ENCODE measurements around the gene SDHB. TPM values are rescaled to one million over a fixed set of nuclear protein-coding genes. Genes with fewer than 3 reads are reported as not detected.

Gene SDHB
- total RNA-seq, 1 donor from 2014 or later = 61.2 TPM

DNA sequence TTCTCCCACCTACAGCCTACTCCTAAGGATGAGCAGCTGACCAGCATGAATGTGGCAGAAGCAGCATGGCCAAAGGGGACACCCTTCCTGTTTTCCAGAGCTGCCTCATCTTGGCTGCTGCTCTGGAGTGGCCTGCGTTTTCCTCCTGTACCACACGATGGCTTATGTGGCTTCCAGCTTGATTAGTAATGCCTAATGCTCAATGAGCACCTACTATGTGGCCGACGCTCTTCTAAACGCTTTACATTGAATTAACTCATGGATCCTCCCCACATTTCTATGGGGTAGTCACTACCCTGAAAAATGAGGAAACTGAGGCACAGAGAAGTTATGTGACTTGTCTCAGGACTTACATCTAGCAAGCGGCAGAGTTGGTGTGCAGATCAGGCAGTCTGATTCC, 18.0 kb upstream of the SDHB start:
- TF ChIP-seq, protein P1, sequence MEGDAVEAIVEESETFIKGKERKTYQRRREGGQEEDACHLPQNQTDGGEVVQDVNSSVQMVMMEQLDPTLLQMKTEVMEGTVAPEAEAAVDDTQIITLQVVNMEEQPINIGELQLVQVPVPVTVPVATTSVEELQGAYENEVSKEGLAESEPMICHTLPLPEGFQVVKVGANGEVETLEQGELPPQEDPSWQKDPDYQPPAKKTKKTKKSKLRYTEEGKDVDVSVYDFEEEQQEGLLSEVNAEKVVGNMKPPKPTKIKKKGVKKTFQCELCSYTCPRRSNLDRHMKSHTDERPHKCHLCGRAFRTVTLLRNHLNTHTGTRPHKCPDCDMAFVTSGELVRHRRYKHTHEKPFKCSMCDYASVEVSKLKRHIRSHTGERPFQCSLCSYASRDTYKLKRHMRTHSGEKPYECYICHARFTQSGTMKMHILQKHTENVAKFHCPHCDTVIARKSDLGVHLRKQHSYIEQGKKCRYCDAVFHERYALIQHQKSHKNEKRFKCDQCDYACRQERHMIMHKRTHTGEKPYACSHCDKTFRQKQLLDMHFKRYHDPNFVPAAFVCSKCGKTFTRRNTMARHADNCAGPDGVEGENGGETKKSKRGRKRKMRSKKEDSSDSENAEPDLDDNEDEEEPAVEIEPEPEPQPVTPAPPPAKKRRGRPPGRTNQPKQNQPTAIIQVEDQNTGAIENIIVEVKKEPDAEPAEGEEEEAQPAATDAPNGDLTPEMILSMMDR (IDR thresholded peaks at IDR 0.05) = no peak
- DNase-seq (ENCODE audit: low spot score) = no peak
- H3F3A ChIP-seq (ENCODE audit: low read depth) = no peaks in the 10 kb centered on the region
- H3K36me3 ChIP-seq = no peaks in the 10 kb centered on the region
- H2AFZ ChIP-seq (replicated peaks) = no peak overlapping the region
- H3K9me3 Mint-ChIP-seq = no peaks in the 10 kb centered on the region
- H3K4me3 ChIP-seq = no peak overlapping the region
- H3K79me2 ChIP-seq (ENCODE audit: low read depth) = no peaks in the 10 kb centered on the region
- no peak overlapping the region for H3K27ac ChIP-seq
- no peaks in the 10 kb centered on the region for H3K27me3 ChIP-seq
- no peak overlapping the region for H3K4me2 ChIP-seq
- no peak overlapping the region for H3K4me3 Mint-ChIP-seq
- no peaks in the 10 kb centered on the region for H4K20me1 ChIP-seq (ENCODE audit: low read depth)
- no peaks in the 10 kb centered on the region for H3K36me3 Mint-ChIP-seq
- no peak overlapping the region for H3K27ac Mint-ChIP-seq
- H3K27me3 Mint-ChIP-seq (ENCODE audit: insufficient read depth, low read depth) = peaks cover 4% of the 10 kb centered on the region
- H3K9ac ChIP-seq = no peak overlapping the region
- H3K4me1 ChIP-seq = no peaks in the 10 kb centered on the region
- H3K4me1 Mint-ChIP-seq = peaks cover 4% of the 10 kb centered on the region
- no peaks in the 10 kb centered on the region for H3K9me3 ChIP-seq (ENCODE audit: low read depth)

DNA sequence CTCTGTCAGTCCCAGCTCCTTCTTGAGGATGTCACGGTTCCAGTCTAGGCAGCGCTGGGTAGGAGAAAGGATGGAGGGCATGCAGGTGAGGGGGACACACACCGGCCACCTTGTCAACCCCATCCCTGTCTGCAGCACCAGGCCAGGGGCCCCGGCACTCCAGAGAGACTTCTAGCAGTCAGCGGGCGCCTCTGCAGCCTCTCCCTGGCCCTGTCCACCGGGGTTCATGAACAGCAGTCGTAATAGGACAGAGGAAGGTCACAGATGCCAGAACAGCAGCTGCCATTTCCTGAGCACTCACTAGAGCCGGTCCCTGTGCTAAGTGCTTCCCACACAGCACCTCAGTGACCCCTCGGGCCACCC, 16.3 kb upstream of the SDHB start:
- H3K27me3 ChIP-seq = no peaks in the 10 kb centered on the region
- H4K20me1 ChIP-seq (ENCODE audit: low read depth) = no peaks in the 10 kb centered on the region
- Mint-ChIP-seq H3K27ac (no peak overlapping the region), H3K9me3 (no peaks in the 10 kb centered on the region), H3K36me3 (no peaks in the 10 kb centered on the region), H3K27me3 (ENCODE audit: insufficient read depth, low read depth) (peaks cover 7% of the 10 kb centered on the region), H3K4me1 (no peaks in the 10 kb centered on the region), H3K4me3 (no peak overlapping the region)
- H3K36me3 ChIP-seq = no peaks in the 10 kb centered on the region
- no peak overlapping the region for H2AFZ ChIP-seq (replicated peaks)
- H3K9ac ChIP-seq = no peak overlapping the region
- H3K9me3 ChIP-seq (ENCODE audit: low read depth) = no peaks in the 10 kb centered on the region
- no peak overlapping the region for H3K4me2 ChIP-seq
- H3K79me2 ChIP-seq (ENCODE audit: low read depth) = no peaks in the 10 kb centered on the region
- no peaks in the 10 kb centered on the region for H3F3A ChIP-seq (ENCODE audit: low read depth)
- no peak for DNase-seq (ENCODE audit: low spot score)
- no peak for TF ChIP-seq EZH2phosphoT487 (IDR thresholded peaks at IDR 0.05)
- TF ChIP-seq, protein P1 (IDR thresholded peaks at IDR 0.05) = no peak
- no peak for TF ChIP-seq EZH2 (IDR thresholded peaks at IDR 0.05)
- H3K4me3 ChIP-seq = no peak overlapping the region
- H3K27ac ChIP-seq = no peak overlapping the region
- no peaks in the 10 kb centered on the region for H3K4me1 ChIP-seq

- Histone ChIP-seq H3K79me2 (ENCODE audit: low read depth) (no peaks in the 10 kb centered on the region), H3K9ac (no peak overlapping the region), H3K4me1 (no peaks in the 10 kb centered on the region), H3K36me3 (no peaks in the 10 kb centered on the region), H3F3A (ENCODE audit: low read depth) (no peaks in the 10 kb centered on the region), H3K4me2 (no peak overlapping the region), H3K27ac (no peak overlapping the region), H2AFZ (replicated peaks) (no peak overlapping the region), H3K27me3 (no peaks in the 10 kb centered on the region), H3K9me3 (ENCODE audit: low read depth) (no peaks in the 10 kb centered on the region), H3K4me3 (no peak overlapping the region), H4K20me1 (ENCODE audit: low read depth) (no peaks in the 10 kb centered on the region)
- H3K27me3 Mint-ChIP-seq (ENCODE audit: insufficient read depth, low read depth) = peaks cover 7% of the 10 kb centered on the region
- TF ChIP-seq, protein P1 (IDR thresholded peaks at IDR 0.05) = no peak
- TF ChIP-seq EZH2 (IDR thresholded peaks at IDR 0.05) (no peak), EZH2phosphoT487 (IDR thresholded peaks at IDR 0.05) (no peak)
- H3K27ac Mint-ChIP-seq = no peak overlapping the region
- H3K9me3 Mint-ChIP-seq = peaks cover 3% of the 10 kb centered on the region
- H3K4me3 Mint-ChIP-seq = no peak overlapping the region
- no peaks in the 10 kb centered on the region for H3K4me1 Mint-ChIP-seq
- no peaks in the 10 kb centered on the region for H3K36me3 Mint-ChIP-seq
- DNase-seq (ENCODE audit: low spot score) = no peak
Measured at GRCh38 chr1:17069452-17070162, 15.8 kb upstream of the SDHB start.
